EH (cell line): ENCODE results near the gene ARSI.

Experiments
- DNase-seq: peaks from one replicate; pipeline ENCODE4 v3.0.0-alpha.2; 2015; ENCODE audit warnings: low read depth

ARSI gene

GRCh38 chr5:150307617-150308426 is 5.1 kb upstream of the ARSI start:
- no peak for DNase-seq

GRCh38 chr5:150306775-150307174 is 4.1 kb upstream of the ARSI start:
- DNase-seq, result no peak

GRCh38 chr5:150305557-150305956 is 2.9 kb upstream of the ARSI start:
- DNase-seq, result no peak

- no peak for DNase-seq
These were observed 2.4 kb upstream of the ARSI start for GRCh38 chr5:150305095-150305494.

- DNase-seq, result no peak
These were observed 1.9 kb upstream of the ARSI start for GRCh38 chr5:150304481-150305081.

GRCh38 chr5:150303660-150304386 is 1.1 kb upstream of the ARSI start:
- DNase-seq, result no peak

- DNase-seq, result no peak
These were observed 438 bp upstream of the ARSI start for GRCh38 chr5:150303070-150303615.

GRCh38 chr5:150301901-150302300 is 804 bp downstream of the ARSI start:
- no peak for DNase-seq

GRCh38 chr5:150301170-150301505 is 1.6 kb downstream of the ARSI start:
- peak; percentile 79 for DNase-seq

GRCh38 chr5:150300496-150301169 is 2.1 kb downstream of the ARSI start:
- no peak for DNase-seq

GRCh38 chr5:150299571-150300327 is 3.0 kb downstream of the ARSI start:
- peak; percentile 83 for DNase-seq

GRCh38 chr5:150298701-150299451 is 3.8 kb downstream of the ARSI start:
- peak; percentile 100 for DNase-seq

GRCh38 chr5:150297934-150298595 is 4.6 kb downstream of the ARSI start:
- no peak for DNase-seq

GRCh38 chr5:150297236-150297890 is 5.3 kb downstream of the ARSI start:
- no peak for DNase-seq

GRCh38 chr5:150296496-150296895 is 6.2 kb downstream of the ARSI start:
- DNase-seq, result no peak

GRCh38 chr5:150295741-150296486 is 6.8 kb downstream of the ARSI start:
- DNase-seq, result no peak

GRCh38 chr5:150295172-150295634 is 7.5 kb downstream of the ARSI start:
- peak; percentile 74 for DNase-seq

GRCh38 chr5:150294551-150295071 is 8.1 kb downstream of the ARSI start:
- DNase-seq, result no peak
